DOHH2 (cell line): ENCODE results near the gene C17orf114.

Experiments
- H3F3A ChIP-seq: fragments of 200-600 bp; sonication (generic), shearing (Covaris generic); 2 replicates; pipeline ENCODE4 v1.6.0; 2016; ENCODE audit warnings: antibody characterized with exemption, mild to moderate bottlenecking; ENCODE audit not compliant: control insufficient read depth, insufficient read depth
- H3K27ac ChIP-seq: fragments of 200-600 bp; sonication (generic); 2 replicates; pipeline ENCODE4 v1.5.1; 2014; ENCODE audit warnings: low read depth, mild to moderate bottlenecking, low read length, moderate library complexity
- H3K27me3 ChIP-seq: fragments of 200-600 bp; sonication (generic); 2 replicates; pipeline ENCODE4 v1.6.1; 2014; ENCODE audit warnings: mild to moderate bottlenecking, low read length, mixed read lengths; ENCODE audit not compliant: control insufficient read depth
- H3K36me3 ChIP-seq: fragments of 200-600 bp; sonication (generic); 2 replicates; pipeline ENCODE4 v1.6.1; 2014; ENCODE audit warnings: mild to moderate bottlenecking, low read length, moderate library complexity, mixed read lengths; ENCODE audit not compliant: control insufficient read depth
- H3K4me1 ChIP-seq: fragments of 200-600 bp; sonication (generic); 2 replicates; pipeline ENCODE4 v1.6.1; 2014; ENCODE audit warnings: mild to moderate bottlenecking, low read length, mixed read lengths; ENCODE audit not compliant: control insufficient read depth
- H3K4me2 ChIP-seq: fragments of 200-600 bp; sonication (generic); 2 replicates; pipeline ENCODE4 v1.6.0; 2014; ENCODE audit warnings: mild to moderate bottlenecking, low read length, moderate library complexity
- H3K4me3 ChIP-seq: fragments of 200-600 bp; sonication (generic); 2 replicates; pipeline ENCODE4 v1.5.1; 2014; ENCODE audit warnings: mild to moderate bottlenecking, low read length, mixed read lengths
- H3K79me2 ChIP-seq: fragments of 200-600 bp; sonication (generic); 2 replicates; pipeline ENCODE4 v1.6.1; 2014; ENCODE audit warnings: mild to moderate bottlenecking, low read length, mixed read lengths; ENCODE audit not compliant: control insufficient read depth
- H3K9me2 ChIP-seq: fragments of 200-600 bp; sonication (generic); replicated peaks from 2 replicates; pipeline ENCODE4 v1.6.1; 2014; ENCODE audit warnings: mild to moderate bottlenecking, low read length, mixed read lengths; ENCODE audit not compliant: control insufficient read depth
- H3K9me3 ChIP-seq: fragments of 200-600 bp; sonication (generic); 2 replicates; pipeline ENCODE4 v1.6.1; 2014; ENCODE audit warnings: antibody characterized with exemption, low read length, mixed read lengths; ENCODE audit not compliant: control insufficient read depth, insufficient read depth
- H4K20me1 ChIP-seq: fragments of 200-600 bp; sonication (generic); 2 replicates; pipeline ENCODE4 v1.6.0; 2014; ENCODE audit warnings: low read depth, mild to moderate bottlenecking, antibody characterized with exemption, low read length, moderate library complexity; ENCODE audit not compliant: control insufficient read depth, insufficient read depth
- EZH2phosphoT487 ChIP-seq: fragments of 200-600 bp; sonication (generic); IDR thresholded peaks from 2 replicates; pipeline ENCODE4 v1.6.1; 2017; ENCODE audit warnings: borderline replicate concordance, mild to moderate bottlenecking, antibody characterized with exemption, low read length, moderate library complexity, mixed read lengths
- TF ChIP-seq, protein P1 (sequence below): fragments of 200-600 bp; sonication (generic); IDR thresholded peaks from one replicate; pipeline ENCODE4 v1.5.1; 2014; ENCODE audit warnings: antibody characterized with exemption, mild to moderate bottlenecking, low read depth, low read length; ENCODE audit not compliant: poor library complexity, severe bottlenecking

The C17orf114 gene

DNA sequence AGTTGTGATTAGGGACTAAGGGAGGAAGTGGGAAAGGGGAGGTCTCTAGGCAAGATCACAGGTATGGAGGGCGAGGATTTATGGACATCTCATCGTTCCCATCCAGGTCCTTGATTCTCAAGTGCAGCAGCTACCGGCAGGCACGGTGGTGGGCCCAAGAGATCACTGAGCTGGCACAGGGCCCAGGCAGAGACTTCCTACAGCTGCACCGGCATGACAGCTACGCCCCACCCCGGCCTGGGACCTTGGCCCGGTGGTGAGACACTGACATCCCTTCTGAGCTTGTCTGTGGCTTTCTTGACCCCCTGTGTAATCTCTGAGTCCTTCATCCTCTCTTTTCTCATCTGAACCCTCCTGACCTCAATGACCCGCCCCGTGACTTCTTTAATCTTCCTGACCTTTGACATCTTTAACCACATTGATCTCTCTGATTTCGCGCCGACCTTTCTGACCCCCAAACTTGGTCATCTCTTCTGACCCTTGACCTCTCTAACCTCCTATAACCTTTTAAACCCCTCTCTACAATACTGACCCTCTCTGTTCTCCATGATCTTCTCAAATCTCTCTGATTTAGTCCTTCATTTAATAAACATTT lies 8.7 kb upstream of the C17orf114 start:
- H3K4me1 ChIP-seq: peaks cover 10% of the 10 kb centered on the region
- H3K9me3 ChIP-seq: no peaks in the 10 kb centered on the region
- H3K27ac ChIP-seq: no peak overlapping the region
- H4K20me1 ChIP-seq: no peaks in the 10 kb centered on the region
- no peak overlapping the region for H3K4me2 ChIP-seq
- TF ChIP-seq, protein P1, sequence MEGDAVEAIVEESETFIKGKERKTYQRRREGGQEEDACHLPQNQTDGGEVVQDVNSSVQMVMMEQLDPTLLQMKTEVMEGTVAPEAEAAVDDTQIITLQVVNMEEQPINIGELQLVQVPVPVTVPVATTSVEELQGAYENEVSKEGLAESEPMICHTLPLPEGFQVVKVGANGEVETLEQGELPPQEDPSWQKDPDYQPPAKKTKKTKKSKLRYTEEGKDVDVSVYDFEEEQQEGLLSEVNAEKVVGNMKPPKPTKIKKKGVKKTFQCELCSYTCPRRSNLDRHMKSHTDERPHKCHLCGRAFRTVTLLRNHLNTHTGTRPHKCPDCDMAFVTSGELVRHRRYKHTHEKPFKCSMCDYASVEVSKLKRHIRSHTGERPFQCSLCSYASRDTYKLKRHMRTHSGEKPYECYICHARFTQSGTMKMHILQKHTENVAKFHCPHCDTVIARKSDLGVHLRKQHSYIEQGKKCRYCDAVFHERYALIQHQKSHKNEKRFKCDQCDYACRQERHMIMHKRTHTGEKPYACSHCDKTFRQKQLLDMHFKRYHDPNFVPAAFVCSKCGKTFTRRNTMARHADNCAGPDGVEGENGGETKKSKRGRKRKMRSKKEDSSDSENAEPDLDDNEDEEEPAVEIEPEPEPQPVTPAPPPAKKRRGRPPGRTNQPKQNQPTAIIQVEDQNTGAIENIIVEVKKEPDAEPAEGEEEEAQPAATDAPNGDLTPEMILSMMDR: no peak
- no peak for TF ChIP-seq EZH2phosphoT487
- peaks cover 4% of the 10 kb centered on the region; the same call in 1 of the 2 replicates for H3K27me3 ChIP-seq
- H3K4me3 ChIP-seq: no peak overlapping the region
- H3K79me2 ChIP-seq: no peaks in the 10 kb centered on the region
- no peaks in the 10 kb centered on the region for H3F3A ChIP-seq
- H3K36me3 ChIP-seq: no peaks in the 10 kb centered on the region
- no peaks in the 10 kb centered on the region for H3K9me2 ChIP-seq

DNA sequence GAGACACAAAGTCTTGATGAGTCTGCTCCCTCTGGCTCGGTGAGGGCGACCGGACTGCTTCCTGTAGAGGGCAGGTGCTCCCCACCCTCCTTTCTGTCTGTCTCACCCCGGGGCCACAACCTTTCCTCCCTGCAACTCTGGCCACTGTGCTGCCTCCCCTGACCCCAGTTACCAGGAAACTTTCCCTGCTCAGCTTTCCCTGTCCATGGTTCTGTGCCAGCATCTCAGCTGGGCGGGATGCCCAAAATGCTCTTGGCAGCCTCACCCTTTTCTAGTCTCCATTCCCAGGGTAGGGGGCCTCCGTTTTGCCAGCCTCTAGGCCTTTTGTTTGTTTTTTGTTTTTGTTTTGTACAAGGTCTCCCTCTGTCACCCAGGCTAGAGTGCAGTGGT lies 6.2 kb upstream of the C17orf114 start:
- Histone ChIP-seq H3K79me2 (no peaks in the 10 kb centered on the region), H3K27ac (no peak overlapping the region), H3K9me2 (no peaks in the 10 kb centered on the region), H3K4me3 (no peak overlapping the region), H3K36me3 (no peaks in the 10 kb centered on the region), H4K20me1 (no peaks in the 10 kb centered on the region), H3F3A (no peaks in the 10 kb centered on the region), H3K27me3 (peaks cover 4% of the 10 kb centered on the region; the same call in 1 of the 2 replicates), H3K9me3 (no peaks in the 10 kb centered on the region), H3K4me1 (peaks cover 10% of the 10 kb centered on the region), H3K4me2 (no peak overlapping the region)
- TF ChIP-seq EZH2phosphoT487: no peak
- TF ChIP-seq, protein P1: no peak

DNA sequence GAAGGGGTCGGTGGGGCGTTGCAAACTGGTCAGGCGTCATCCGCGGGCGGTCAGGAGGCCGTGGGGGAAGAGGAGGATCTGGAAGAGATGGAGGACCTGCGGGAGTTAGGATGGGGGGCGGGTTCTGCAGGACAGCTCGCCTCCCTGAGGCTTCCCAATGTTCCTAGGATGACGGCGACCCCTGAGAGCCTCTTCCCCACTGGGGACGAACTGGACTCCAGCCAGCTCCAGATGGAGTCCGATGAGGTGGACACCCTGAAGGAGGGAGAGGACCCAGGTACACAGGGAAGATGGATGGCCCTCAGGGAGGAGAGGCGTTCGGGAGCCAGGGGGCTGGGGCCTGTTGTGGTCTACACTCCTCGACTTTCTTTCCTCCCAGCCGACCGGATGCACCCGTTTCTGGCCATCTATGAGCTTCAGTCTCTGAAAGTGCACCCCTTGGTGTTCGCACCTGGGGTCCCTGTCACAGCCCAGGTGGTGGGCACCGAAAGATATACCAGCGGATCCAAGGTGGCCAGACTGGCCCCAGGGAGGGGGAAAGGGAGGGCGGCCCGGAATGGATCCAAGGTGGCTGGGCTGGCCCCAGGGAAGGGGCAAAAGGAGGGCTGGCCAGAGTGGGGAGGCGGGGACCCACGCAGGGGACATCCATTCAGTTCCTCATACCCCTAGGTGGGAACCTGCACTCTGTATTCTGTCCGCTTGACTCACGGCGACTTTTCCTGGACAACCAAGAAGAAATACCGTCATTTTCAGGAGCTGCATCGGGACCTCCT lies 5.7 kb upstream of the C17orf114 start:
- no peak for TF ChIP-seq EZH2phosphoT487
- TF ChIP-seq, protein P1: no peak
- Histone ChIP-seq H3K4me2 (peak overlapping the region; percentile 82), H3K27ac (no peak overlapping the region), H3K36me3 (no peaks in the 10 kb centered on the region), H4K20me1 (no peaks in the 10 kb centered on the region), H3F3A (no peaks in the 10 kb centered on the region), H3K27me3 (peaks cover 4% of the 10 kb centered on the region; the same call in 1 of the 2 replicates), H3K4me1 (peaks cover 10% of the 10 kb centered on the region), H3K9me2 (no peaks in the 10 kb centered on the region), H3K9me3 (no peaks in the 10 kb centered on the region), H3K79me2 (no peaks in the 10 kb centered on the region), H3K4me3 (peak overlapping the region; percentile 86)
